ENCODE measurements around the gene TNS3. TPM values are rescaled to one million over a fixed set of nuclear protein-coding genes. Genes with fewer than 3 reads are reported as not detected.

TNS3 gene
- total and polyA plus RNA-seq, 2 of the 13 experiments (the other 11 are each of a cell fraction or from before 2014, with no cell fraction given): 52.9 to 55.7 TPM

DNA sequence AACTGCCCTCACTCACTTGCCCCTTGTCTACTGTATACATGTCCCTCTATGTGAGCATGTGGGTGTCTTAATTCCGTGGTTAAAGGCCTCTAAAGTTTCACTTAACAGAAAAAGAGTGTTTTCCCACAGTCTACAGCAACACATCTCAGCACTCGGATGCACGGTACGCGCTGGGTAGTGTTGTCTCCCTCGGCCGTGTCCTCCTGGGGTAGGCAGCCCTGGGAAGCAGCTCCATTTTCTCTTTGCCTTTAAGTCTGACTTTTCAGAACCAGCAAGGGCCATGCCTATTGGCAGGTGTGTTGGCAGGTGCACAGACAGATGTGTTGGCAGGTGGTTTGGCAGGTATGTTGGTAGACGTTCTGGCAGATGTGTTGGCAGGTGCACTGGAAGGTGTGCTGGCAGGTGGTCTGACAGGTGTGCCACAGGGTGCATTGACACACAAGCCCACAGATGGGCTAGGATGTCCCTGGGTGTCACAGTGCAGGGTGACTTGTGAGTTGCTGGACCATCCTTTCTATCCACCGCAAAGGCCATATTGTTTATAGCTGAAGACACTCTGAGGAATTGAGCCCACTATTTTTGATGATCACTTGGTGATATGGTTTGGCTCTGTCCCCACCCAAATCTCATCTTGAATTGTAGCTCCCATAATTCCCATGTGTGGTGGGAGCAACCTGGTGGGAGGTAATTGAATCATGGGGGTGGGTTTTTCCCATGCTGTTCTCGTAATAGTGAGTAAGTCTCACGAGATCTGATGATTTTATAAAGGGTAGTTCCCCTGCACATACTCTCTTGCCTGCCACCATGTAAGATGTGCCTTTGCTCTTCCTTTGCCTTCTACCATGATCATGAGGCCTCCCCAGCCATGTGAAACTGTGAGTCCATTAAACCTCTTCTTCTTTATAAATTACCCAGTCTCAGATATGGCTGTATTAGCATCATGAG is 296.9 kb downstream of the TNS3 start:
- FAIRE-seq: no peak
- peaks cover 34% of the 10 kb centered on the region; the same call in 1 of the 2 replicates for H4K20me1 ChIP-seq (ENCODE audit: insufficient read depth, low read length)
- no peak overlapping the region for H3K4me2 ChIP-seq (ENCODE audit: low read depth, low read length)
- WGBS (ENCODE audit: low lambda C conversion rate): 96% methylated on average over 11 of the region's 11 CpGs
- H3K27ac ChIP-seq (ENCODE audit: extremely low read length, insufficient read depth, low read length): no peak overlapping the region
- CTCF ChIA-PET (ENCODE audit: low intra/inter-chr PET ratio, low total read pairs): no interaction called here
- no peak for DNase-seq (ENCODE audit: low spot score)
- ATAC-seq: no peak
- BruUV-seq (replicated peaks): no TSS peak
- H3K79me2 ChIP-seq (ENCODE audit: insufficient read depth, low read length): no peaks in the 10 kb centered on the region
- no peaks in the 10 kb centered on the region for H3K9me3 ChIP-seq (ENCODE audit: low read length)
- POLR2A ChIA-PET: no interaction called here
- no peak overlapping the region for H2AFZ ChIP-seq (ENCODE audit: low read length)
- H3K27me3 ChIP-seq (ENCODE audit: control insufficient read depth in 1 of 2, insufficient read depth in 2 of 2, low read length in 2 of 2): no peaks in the 10 kb centered on the region
- in situ Hi-C loops (cut with HindIII; ENCODE audit: extremely low pct_ligation_motif_present, low pct_unique_long_range_greater_than_20kb) (loop anchor here (25.0 kb wide), 1 partner anchor 552 kb away; no protein-coding TSS in a partner anchor), intact Hi-C loops (cut with micrococcal nuclease; ENCODE audit: unreplicated experiment) (no loop called here)
- H3K36me3 ChIP-seq (replicated peaks in 1 of 2; ENCODE audit: control insufficient read depth in 1 of 2, insufficient read depth in 2 of 2, low read length in 2 of 2): peaks cover 40 to 96% of the 10 kb centered on the region in 2 experiments
- peaks cover 24% of the 10 kb centered on the region for H3K4me1 ChIP-seq (ENCODE audit: insufficient read depth, low read length)
- H3K4me3 ChIP-seq (replicated peaks in 1 of 3; ENCODE audit: insufficient read depth in 1 of 3, low read depth in 2 of 3, low read length in 3 of 3): no peak overlapping the region
- H3K9ac ChIP-seq (ENCODE audit: insufficient read depth, low read depth, low read length): no peak overlapping the region
- no peak for TF ChIP-seq ATM (IDR thresholded peaks at IDR 0.05; ENCODE audit: borderline replicate concordance)
- no peak for TF ChIP-seq ATF7 (IDR thresholded peaks at IDR 0.05)
- TF ChIP-seq ATF7 (CRISPR knock-in tag; IDR thresholded peaks at IDR 0.05): no peak
- TF ChIP-seq, protein P1, sequence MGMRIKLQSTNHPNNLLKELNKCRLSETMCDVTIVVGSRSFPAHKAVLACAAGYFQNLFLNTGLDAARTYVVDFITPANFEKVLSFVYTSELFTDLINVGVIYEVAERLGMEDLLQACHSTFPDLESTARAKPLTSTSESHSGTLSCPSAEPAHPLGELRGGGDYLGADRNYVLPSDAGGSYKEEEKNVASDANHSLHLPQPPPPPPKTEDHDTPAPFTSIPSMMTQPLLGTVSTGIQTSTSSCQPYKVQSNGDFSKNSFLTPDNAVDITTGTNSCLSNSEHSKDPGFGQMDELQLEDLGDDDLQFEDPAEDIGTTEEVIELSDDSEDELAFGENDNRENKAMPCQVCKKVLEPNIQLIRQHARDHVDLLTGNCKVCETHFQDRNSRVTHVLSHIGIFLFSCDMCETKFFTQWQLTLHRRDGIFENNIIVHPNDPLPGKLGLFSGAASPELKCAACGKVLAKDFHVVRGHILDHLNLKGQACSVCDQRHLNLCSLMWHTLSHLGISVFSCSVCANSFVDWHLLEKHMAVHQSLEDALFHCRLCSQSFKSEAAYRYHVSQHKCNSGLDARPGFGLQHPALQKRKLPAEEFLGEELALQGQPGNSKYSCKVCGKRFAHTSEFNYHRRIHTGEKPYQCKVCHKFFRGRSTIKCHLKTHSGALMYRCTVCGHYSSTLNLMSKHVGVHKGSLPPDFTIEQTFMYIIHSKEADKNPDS (CRISPR knock-in tag; IDR thresholded peaks at IDR 0.05): no peak
- TF ChIP-seq, protein P2, sequence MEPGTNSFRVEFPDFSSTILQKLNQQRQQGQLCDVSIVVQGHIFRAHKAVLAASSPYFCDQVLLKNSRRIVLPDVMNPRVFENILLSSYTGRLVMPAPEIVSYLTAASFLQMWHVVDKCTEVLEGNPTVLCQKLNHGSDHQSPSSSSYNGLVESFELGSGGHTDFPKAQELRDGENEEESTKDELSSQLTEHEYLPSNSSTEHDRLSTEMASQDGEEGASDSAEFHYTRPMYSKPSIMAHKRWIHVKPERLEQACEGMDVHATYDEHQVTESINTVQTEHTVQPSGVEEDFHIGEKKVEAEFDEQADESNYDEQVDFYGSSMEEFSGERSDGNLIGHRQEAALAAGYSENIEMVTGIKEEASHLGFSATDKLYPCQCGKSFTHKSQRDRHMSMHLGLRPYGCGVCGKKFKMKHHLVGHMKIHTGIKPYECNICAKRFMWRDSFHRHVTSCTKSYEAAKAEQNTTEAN (CRISPR knock-in tag; conservative IDR thresholded peaks at IDR 0.05): no peak
- TF ChIP-seq, protein P3, sequence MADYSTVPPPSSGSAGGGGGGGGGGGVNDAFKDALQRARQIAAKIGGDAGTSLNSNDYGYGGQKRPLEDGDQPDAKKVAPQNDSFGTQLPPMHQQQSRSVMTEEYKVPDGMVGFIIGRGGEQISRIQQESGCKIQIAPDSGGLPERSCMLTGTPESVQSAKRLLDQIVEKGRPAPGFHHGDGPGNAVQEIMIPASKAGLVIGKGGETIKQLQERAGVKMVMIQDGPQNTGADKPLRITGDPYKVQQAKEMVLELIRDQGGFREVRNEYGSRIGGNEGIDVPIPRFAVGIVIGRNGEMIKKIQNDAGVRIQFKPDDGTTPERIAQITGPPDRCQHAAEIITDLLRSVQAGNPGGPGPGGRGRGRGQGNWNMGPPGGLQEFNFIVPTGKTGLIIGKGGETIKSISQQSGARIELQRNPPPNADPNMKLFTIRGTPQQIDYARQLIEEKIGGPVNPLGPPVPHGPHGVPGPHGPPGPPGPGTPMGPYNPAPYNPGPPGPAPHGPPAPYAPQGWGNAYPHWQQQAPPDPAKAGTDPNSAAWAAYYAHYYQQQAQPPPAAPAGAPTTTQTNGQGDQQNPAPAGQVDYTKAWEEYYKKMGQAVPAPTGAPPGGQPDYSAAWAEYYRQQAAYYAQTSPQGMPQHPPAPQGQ (CRISPR knock-in tag; IDR thresholded peaks at IDR 0.05; ENCODE audit: borderline replicate concordance): no peak
- TF ChIP-seq, protein P4, sequence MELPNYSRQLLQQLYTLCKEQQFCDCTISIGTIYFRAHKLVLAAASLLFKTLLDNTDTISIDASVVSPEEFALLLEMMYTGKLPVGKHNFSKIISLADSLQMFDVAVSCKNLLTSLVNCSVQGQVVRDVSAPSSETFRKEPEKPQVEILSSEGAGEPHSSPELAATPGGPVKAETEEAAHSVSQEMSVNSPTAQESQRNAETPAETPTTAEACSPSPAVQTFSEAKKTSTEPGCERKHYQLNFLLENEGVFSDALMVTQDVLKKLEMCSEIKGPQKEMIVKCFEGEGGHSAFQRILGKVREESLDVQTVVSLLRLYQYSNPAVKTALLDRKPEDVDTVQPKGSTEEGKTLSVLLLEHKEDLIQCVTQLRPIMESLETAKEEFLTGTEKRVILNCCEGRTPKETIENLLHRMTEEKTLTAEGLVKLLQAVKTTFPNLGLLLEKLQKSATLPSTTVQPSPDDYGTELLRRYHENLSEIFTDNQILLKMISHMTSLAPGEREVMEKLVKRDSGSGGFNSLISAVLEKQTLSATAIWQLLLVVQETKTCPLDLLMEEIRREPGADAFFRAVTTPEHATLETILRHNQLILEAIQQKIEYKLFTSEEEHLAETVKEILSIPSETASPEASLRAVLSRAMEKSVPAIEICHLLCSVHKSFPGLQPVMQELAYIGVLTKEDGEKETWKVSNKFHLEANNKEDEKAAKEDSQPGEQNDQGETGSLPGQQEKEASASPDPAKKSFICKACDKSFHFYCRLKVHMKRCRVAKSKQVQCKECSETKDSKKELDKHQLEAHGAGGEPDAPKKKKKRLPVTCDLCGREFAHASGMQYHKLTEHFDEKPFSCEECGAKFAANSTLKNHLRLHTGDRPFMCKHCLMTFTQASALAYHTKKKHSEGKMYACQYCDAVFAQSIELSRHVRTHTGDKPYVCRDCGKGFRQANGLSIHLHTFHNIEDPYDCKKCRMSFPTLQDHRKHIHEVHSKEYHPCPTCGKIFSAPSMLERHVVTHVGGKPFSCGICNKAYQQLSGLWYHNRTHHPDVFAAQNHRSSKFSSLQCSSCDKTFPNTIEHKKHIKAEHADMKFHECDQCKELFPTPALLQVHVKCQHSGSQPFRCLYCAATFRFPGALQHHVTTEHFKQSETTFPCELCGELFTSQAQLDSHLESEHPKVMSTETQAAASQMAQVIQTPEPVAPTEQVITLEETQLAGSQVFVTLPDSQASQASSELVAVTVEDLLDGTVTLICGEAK (IDR thresholded peaks at IDR 0.05): no peak
- TF ChIP-seq, protein P4 (CRISPR knock-in tag; IDR thresholded peaks at IDR 0.05): no peak

Measured in HepG2 (cell line).